K562 (cell line): Measurements from ENCODE around the gene IFT22. TPM values are rescaled to one million over a fixed set of nuclear protein-coding genes. Genes with fewer than 3 reads are reported as not detected.

Experiments
- NFRKB ChIP-seq: fragments of 450-650 bp; IDR thresholded peaks from 2 replicates; pipeline ENCODE4 v1.6.1; 2016; ENCODE audit warnings: low read depth
- RAD51 ChIP-seq: fragments of 450-650 bp; IDR thresholded peaks from 2 replicates; pipeline ENCODE4 v1.7.1; 2016; ENCODE audit warnings: low read depth, mild to moderate bottlenecking, borderline replicate concordance
- ZNF589 ChIP-seq: fragments of 200-800 bp; sonication (Bioruptor generic); IDR thresholded peaks from 2 replicates; pipeline ENCODE4 v1.6.1; 2016; ENCODE audit warnings: low read depth, missing genetic modification characterization, missing compliant biosample characterization
- polyA plus RNA-seq, 8 experiments: library from polyadenylated mRNA; depleted of rRNA in 4 of 8; stranded (reverse) in 5 of 8; unstranded in 3 of 8; fragments of >200 nt; fragmentation: Nextera tagmentation in 2 of 8; fragmentation: Illumina TruSeq in 1 of 8; extraction: Ambion mirVana in 2 of 8; extraction: Trizol in 1 of 8; gene quantifications; 2 replicates each; pipeline versions ENCODE4 v1.2.1 to v1.2.3, GENCODE V29; 2011 to 2014; ENCODE audit warnings: inconsistent platforms in 1 of 8, missing spikeins in 1 of 8
- total RNA-seq, 7 experiments: library from RNA; depleted of rRNA in 6 of 7; stranded (reverse); fragments of >200 nt in 6 of 7; fragmentation: Illumina TruSeq in 2 of 7; extraction: Trizol in 2 of 7; gene quantifications; 2 replicates each; pipeline versions ENCODE4 v1.2.1 to v1.2.3, GENCODE V29; 2011 to 2021; ENCODE audit warnings: low replicate concordance in 1 of 7
- TF ChIP-seq, protein P1 (sequence below): fragments of 200-600 bp; sonication (generic); IDR thresholded peaks from one replicate; pipeline ENCODE4 v1.6.1; 2012; ENCODE audit warnings: mild to moderate bottlenecking, low read depth, low read length, inconsistent platforms

Gene IFT22
- total and polyA plus RNA-seq, 9 of the 15 experiments (the other 6 are each of a cell fraction or from before 2014, with no cell fraction given): 6.3 to 18.2 (median 7.7) TPM

DNA sequence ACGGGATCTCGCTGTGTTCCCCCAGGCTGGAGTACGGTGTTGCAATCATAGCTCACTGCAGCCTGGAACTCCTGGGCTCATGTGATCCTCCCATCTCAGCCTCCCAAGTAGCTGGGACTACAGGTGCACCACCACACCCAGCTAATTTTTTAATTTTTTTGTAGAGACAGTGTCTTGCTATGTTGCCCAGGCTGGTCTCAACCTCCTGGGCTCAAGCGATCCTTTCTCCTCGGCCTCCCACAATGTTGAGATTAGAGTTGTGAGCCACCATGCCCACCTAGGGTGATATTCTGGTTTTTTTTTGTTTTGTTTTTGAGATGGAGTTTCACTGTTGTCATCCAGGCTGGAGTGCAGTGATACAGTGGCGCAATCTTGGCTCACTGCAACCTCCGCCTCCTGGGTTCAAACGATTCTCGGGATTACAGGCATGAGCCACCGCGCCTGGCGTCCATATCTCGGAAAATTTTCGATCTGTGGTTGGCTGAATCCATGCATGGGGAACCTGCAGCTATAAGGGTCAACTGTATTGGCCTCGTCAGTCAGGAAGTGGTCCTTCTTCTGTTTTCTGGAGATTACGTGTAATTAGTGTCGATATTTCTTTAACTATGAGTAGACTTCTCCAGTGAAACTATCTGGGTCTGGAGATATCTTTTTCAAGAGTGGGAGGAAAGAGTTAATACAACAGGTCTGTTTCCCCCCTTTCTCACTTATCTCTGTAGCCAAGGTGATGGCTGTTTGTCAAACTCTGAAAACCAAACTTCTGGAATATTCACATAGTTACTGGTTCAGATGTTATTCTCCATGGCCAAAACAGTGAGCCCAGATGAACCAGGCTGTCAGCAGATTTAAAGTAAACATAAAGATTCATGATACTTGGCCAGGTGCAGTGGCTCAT lies 55.7 kb downstream of the IFT22 start (continued):
- TF ChIP-seq, protein P1, sequence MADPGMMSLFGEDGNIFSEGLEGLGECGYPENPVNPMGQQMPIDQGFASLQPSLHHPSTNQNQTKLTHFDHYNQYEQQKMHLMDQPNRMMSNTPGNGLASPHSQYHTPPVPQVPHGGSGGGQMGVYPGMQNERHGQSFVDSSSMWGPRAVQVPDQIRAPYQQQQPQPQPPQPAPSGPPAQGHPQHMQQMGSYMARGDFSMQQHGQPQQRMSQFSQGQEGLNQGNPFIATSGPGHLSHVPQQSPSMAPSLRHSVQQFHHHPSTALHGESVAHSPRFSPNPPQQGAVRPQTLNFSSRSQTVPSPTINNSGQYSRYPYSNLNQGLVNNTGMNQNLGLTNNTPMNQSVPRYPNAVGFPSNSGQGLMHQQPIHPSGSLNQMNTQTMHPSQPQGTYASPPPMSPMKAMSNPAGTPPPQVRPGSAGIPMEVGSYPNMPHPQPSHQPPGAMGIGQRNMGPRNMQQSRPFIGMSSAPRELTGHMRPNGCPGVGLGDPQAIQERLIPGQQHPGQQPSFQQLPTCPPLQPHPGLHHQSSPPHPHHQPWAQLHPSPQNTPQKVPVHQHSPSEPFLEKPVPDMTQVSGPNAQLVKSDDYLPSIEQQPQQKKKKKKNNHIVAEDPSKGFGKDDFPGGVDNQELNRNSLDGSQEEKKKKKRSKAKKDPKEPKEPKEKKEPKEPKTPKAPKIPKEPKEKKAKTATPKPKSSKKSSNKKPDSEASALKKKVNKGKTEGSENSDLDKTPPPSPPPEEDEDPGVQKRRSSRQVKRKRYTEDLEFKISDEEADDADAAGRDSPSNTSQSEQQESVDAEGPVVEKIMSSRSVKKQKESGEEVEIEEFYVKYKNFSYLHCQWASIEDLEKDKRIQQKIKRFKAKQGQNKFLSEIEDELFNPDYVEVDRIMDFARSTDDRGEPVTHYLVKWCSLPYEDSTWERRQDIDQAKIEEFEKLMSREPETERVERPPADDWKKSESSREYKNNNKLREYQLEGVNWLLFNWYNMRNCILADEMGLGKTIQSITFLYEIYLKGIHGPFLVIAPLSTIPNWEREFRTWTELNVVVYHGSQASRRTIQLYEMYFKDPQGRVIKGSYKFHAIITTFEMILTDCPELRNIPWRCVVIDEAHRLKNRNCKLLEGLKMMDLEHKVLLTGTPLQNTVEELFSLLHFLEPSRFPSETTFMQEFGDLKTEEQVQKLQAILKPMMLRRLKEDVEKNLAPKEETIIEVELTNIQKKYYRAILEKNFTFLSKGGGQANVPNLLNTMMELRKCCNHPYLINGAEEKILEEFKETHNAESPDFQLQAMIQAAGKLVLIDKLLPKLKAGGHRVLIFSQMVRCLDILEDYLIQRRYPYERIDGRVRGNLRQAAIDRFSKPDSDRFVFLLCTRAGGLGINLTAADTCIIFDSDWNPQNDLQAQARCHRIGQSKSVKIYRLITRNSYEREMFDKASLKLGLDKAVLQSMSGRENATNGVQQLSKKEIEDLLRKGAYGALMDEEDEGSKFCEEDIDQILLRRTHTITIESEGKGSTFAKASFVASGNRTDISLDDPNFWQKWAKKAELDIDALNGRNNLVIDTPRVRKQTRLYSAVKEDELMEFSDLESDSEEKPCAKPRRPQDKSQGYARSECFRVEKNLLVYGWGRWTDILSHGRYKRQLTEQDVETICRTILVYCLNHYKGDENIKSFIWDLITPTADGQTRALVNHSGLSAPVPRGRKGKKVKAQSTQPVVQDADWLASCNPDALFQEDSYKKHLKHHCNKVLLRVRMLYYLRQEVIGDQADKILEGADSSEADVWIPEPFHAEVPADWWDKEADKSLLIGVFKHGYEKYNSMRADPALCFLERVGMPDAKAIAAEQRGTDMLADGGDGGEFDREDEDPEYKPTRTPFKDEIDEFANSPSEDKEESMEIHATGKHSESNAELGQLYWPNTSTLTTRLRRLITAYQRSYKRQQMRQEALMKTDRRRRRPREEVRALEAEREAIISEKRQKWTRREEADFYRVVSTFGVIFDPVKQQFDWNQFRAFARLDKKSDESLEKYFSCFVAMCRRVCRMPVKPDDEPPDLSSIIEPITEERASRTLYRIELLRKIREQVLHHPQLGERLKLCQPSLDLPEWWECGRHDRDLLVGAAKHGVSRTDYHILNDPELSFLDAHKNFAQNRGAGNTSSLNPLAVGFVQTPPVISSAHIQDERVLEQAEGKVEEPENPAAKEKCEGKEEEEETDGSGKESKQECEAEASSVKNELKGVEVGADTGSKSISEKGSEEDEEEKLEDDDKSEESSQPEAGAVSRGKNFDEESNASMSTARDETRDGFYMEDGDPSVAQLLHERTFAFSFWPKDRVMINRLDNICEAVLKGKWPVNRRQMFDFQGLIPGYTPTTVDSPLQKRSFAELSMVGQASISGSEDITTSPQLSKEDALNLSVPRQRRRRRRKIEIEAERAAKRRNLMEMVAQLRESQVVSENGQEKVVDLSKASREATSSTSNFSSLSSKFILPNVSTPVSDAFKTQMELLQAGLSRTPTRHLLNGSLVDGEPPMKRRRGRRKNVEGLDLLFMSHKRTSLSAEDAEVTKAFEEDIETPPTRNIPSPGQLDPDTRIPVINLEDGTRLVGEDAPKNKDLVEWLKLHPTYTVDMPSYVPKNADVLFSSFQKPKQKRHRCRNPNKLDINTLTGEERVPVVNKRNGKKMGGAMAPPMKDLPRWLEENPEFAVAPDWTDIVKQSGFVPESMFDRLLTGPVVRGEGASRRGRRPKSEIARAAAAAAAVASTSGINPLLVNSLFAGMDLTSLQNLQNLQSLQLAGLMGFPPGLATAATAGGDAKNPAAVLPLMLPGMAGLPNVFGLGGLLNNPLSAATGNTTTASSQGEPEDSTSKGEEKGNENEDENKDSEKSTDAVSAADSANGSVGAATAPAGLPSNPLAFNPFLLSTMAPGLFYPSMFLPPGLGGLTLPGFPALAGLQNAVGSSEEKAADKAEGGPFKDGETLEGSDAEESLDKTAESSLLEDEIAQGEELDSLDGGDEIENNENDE: no peak
- TF ChIP-seq NFRKB (no peak), ZNF589 (0 out of 2 replicates have a peak, but pooled peaks have one; percentile 41), RAD51 (peak; percentile 17; the same call in 1 of the 2 replicates)
